H9 (cell line): ENCODE measurements around the gene CDKAL1. TPM values are rescaled to one million over a fixed set of nuclear protein-coding genes. Genes with fewer than 3 reads are reported as not detected.
"Not testable (repeated sequence)": the region's sequence is repeated elsewhere in the genome, so short reads cannot be mapped to it uniquely, and the experiment has no call there.

Source experiments
- DNase-seq: peaks from one replicate; pipeline ENCODE4 v3.0.0-alpha.2; 2017
- H2AFZ ChIP-seq: one replicate; pipeline ENCODE4 v1.6.1; 2013; ENCODE audit warnings: mild to moderate bottlenecking, low read length, control low read depth, moderate library complexity
- H2AK5ac ChIP-seq: 2 replicates; pipeline ENCODE4 v1.6.1; 2013; ENCODE audit warnings: low read length, control low read depth, mixed read lengths; ENCODE audit not compliant: insufficient read length
- H2BK120ac ChIP-seq: one replicate; pipeline ENCODE4 v1.6.1; 2013; ENCODE audit warnings: low read depth, mild to moderate bottlenecking, low read length, control low read depth, inconsistent platforms; ENCODE audit not compliant: poor library complexity, severe bottlenecking
- H2BK12ac ChIP-seq: 2 replicates; pipeline ENCODE4 v1.6.1; 2013; ENCODE audit warnings: low read length, control low read depth, mixed read lengths, low read depth; ENCODE audit not compliant: insufficient read length
- H2BK15ac ChIP-seq: 2 replicates; pipeline ENCODE4 v1.6.1; 2013; ENCODE audit warnings: low read depth, low read length, control low read depth
- H2BK20ac ChIP-seq: one replicate; pipeline ENCODE4 v1.6.1; 2013; ENCODE audit warnings: low read depth, mild to moderate bottlenecking, low read length, control low read depth, inconsistent platforms; ENCODE audit not compliant: poor library complexity, severe bottlenecking
- H2BK5ac ChIP-seq: 2 replicates; pipeline ENCODE4 v1.6.1; 2013; ENCODE audit warnings: low read length, control low read depth, mixed read lengths; ENCODE audit not compliant: insufficient read length
- H3K14ac ChIP-seq: 2 replicates; pipeline ENCODE4 v1.6.1; 2013; ENCODE audit warnings: low read length, control low read depth; ENCODE audit not compliant: insufficient read depth
- H3K18ac ChIP-seq: 2 replicates; pipeline ENCODE4 v1.6.1; 2013; ENCODE audit warnings: low read depth, mild to moderate bottlenecking, mixed read lengths, low read length, control low read depth; ENCODE audit not compliant: insufficient read length
- H3K23ac ChIP-seq: 2 replicates; pipeline ENCODE4 v1.6.1; 2013; ENCODE audit warnings: low read length, control low read depth, mixed read lengths, low read depth; ENCODE audit not compliant: insufficient read length
- H3K23me2 ChIP-seq: 2 replicates; pipeline ENCODE4 v1.6.1; 2013; ENCODE audit warnings: low read depth, mild to moderate bottlenecking, mixed read lengths, low read length, control low read depth; ENCODE audit not compliant: insufficient read length, poor library complexity, severe bottlenecking
- H3K27ac ChIP-seq: 2 replicates; pipeline ENCODE4 v1.5.1; 2013; ENCODE audit warnings: low read length, control low read depth, mixed read lengths, low read depth; ENCODE audit not compliant: insufficient read length
- H3K27me3 ChIP-seq: 2 replicates; pipeline ENCODE4 v1.6.1; 2013; ENCODE audit warnings: low read length, control low read depth, inconsistent platforms; ENCODE audit not compliant: insufficient read depth
- H3K4ac ChIP-seq: 2 replicates; pipeline ENCODE4 v1.6.1; 2013; ENCODE audit warnings: low read depth, mild to moderate bottlenecking, control low read depth, inconsistent platforms, low read length, moderate library complexity
- H3K4me1 ChIP-seq: 2 replicates; pipeline ENCODE4 v1.6.1; 2013; ENCODE audit warnings: low read length, control low read depth, inconsistent platforms; ENCODE audit not compliant: insufficient read depth
- H3K4me2 ChIP-seq: 2 replicates; pipeline ENCODE4 v1.6.1; 2013; ENCODE audit warnings: low read length, control low read depth, mixed read lengths; ENCODE audit not compliant: insufficient read length, insufficient read depth
- H3K56ac ChIP-seq: 2 replicates; pipeline ENCODE4 v1.6.1; 2013; ENCODE audit warnings: low read depth, mild to moderate bottlenecking, mixed read lengths, low read length, control low read depth; ENCODE audit not compliant: insufficient read length
- H3K79me1 ChIP-seq: 2 replicates; pipeline ENCODE4 v1.6.1; 2013; ENCODE audit warnings: low read depth, mild to moderate bottlenecking, moderate library complexity, low read length, control low read depth, inconsistent platforms; ENCODE audit not compliant: insufficient read depth, poor library complexity, severe bottlenecking
- H3K79me2 ChIP-seq: 2 replicates; pipeline ENCODE4 v1.6.1; 2013; ENCODE audit warnings: low read length, control low read depth, inconsistent platforms; ENCODE audit not compliant: insufficient read depth
- H3K9ac ChIP-seq: 2 replicates; pipeline ENCODE4 v1.6.1; 2013; ENCODE audit warnings: low read length, control low read depth, mixed read lengths; ENCODE audit not compliant: insufficient read length; ENCODE audit errors: extremely low read depth
- H3K9me3 ChIP-seq: one replicate; pipeline ENCODE4 v1.6.1; 2013; ENCODE audit warnings: low read depth, low read length, inconsistent platforms; ENCODE audit not compliant: control insufficient read depth
- H3T11ph ChIP-seq: one replicate; pipeline ENCODE4 v1.6.1; 2013; ENCODE audit warnings: mild to moderate bottlenecking, low read length, control low read depth, inconsistent platforms
- H4K20me1 ChIP-seq: one replicate; pipeline ENCODE4 v1.6.1; 2013; ENCODE audit not compliant: control insufficient read depth, insufficient read length, insufficient read depth
- H4K5ac ChIP-seq: 2 replicates; pipeline ENCODE4 v1.6.1; 2013; ENCODE audit warnings: low read depth, mild to moderate bottlenecking, mixed read lengths, low read length, control low read depth; ENCODE audit not compliant: insufficient read length
- H4K8ac ChIP-seq: replicated peaks from 2 replicates; pipeline ENCODE4 v1.6.1; 2013; ENCODE audit warnings: low read length, control low read depth, mixed read lengths, low read depth; ENCODE audit not compliant: insufficient read length
- H4K91ac ChIP-seq: 2 replicates; pipeline ENCODE4 v1.6.1; 2013; ENCODE audit warnings: low read depth, mild to moderate bottlenecking, moderate library complexity, mixed read lengths, low read length, control low read depth; ENCODE audit not compliant: insufficient read length
- H3K27ac Mint-ChIP-seq, 3 experiments: 2 replicates in 2 of 3; 3 replicates in 1 of 3; pipeline ENCODE4 v1.8.0; 2020 to 2021; ENCODE audit warnings: mixed read lengths in 3 of 3, mild to moderate bottlenecking in 1 of 3, moderate library complexity in 1 of 3
- H3K27me3 Mint-ChIP-seq: 2 replicates; pipeline ENCODE4 v1.8.0; 2021; ENCODE audit warnings: low read depth, mild to moderate bottlenecking, moderate library complexity, mixed read lengths
- H3K36me3 Mint-ChIP-seq, 3 experiments: 2 replicates in 2 of 3; 3 replicates in 1 of 3; pipeline ENCODE4 v1.8.0; 2020 to 2021; ENCODE audit warnings: low read depth in 3 of 3, mixed read lengths in 3 of 3; ENCODE audit not compliant: insufficient read depth in 1 of 3
- H3K4me1 Mint-ChIP-seq, 2 experiments: 2 replicates each; pipeline ENCODE4 v1.8.0; 2020; ENCODE audit warnings: mixed read lengths in 2 of 2
- H3K4me3 Mint-ChIP-seq, 2 experiments: 2 replicates in 1 of 2; 3 replicates in 1 of 2; pipeline ENCODE4 v1.8.0; 2020 to 2021; ENCODE audit warnings: mild to moderate bottlenecking in 2 of 2, mixed read lengths in 2 of 2, moderate library complexity in 1 of 2
- H3K9me3 Mint-ChIP-seq, 2 experiments: 2 replicates in 1 of 2; 3 replicates in 1 of 2; pipeline ENCODE4 v1.8.0; 2020; ENCODE audit warnings: mild to moderate bottlenecking in 2 of 2, mixed read lengths in 2 of 2, moderate library complexity in 1 of 2
- WGBS: extraction: QIAGEN DNeasy Blood & Tissue Kit; methylation state at CpG from one replicate; pipeline ENCODE4 v1.1.7; 2013; ENCODE audit warnings: missing lambda C conversion rate, low lambda C conversion rate, mixed read lengths; ENCODE audit not compliant: insufficient read length; ENCODE audit errors: extremely low coverage; 5-methylcytosine and 5-hydroxymethylcytosine counted together
- total RNA-seq: library from RNA; stranded (reverse); gene quantifications from 2 replicates; pipeline ENCODE4 v1.2.1, GENCODE V29; 2021
- TF ChIP-seq, protein P1 (sequence below): fragments of 200-600 bp; sonication (generic); conservative IDR thresholded peaks from 3 replicates; pipeline ENCODE4 v1.8.0; 2021; ENCODE audit warnings: antibody characterized with exemption, mild to moderate bottlenecking

CDKAL1 gene
- total RNA-seq, 1 experiment from 2014 or later, result 23.0 TPM

DNA sequence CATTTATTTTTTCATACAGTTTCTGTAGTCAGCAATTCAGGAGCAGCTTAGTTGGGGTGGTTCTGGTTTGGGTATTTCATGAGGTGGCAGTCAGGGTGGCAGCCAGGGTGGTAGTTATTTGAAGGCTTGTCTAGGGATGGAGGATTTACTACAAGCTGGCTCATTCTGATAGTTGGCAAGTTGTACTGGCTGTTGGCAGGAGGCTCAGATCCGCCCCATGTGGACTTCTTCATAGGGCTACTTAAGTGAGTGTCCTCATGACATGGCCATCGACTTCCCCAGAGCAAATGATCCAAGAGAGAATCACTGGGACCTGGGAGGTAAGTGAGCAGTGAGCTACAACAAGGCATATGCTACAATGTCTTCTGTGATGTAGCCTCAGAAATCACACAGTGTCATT lies 22.4 kb upstream of the CDKAL1 start:
- H3K56ac ChIP-seq, result no peak overlapping the region
- H3K4ac ChIP-seq, result no peak overlapping the region
- Mint-ChIP-seq H3K27me3 (no peaks in the 10 kb centered on the region), H3K36me3 (no peaks in the 10 kb centered on the region), H3K27ac (no peak overlapping the region; a peak in 1 of 7 replicates), H3K9me3 (no peaks in the 10 kb centered on the region), H3K4me3 (no peak overlapping the region), H3K4me1 (peaks cover 13 to 15% of the 10 kb centered on the region in 2 experiments)
- TF ChIP-seq, protein P1, sequence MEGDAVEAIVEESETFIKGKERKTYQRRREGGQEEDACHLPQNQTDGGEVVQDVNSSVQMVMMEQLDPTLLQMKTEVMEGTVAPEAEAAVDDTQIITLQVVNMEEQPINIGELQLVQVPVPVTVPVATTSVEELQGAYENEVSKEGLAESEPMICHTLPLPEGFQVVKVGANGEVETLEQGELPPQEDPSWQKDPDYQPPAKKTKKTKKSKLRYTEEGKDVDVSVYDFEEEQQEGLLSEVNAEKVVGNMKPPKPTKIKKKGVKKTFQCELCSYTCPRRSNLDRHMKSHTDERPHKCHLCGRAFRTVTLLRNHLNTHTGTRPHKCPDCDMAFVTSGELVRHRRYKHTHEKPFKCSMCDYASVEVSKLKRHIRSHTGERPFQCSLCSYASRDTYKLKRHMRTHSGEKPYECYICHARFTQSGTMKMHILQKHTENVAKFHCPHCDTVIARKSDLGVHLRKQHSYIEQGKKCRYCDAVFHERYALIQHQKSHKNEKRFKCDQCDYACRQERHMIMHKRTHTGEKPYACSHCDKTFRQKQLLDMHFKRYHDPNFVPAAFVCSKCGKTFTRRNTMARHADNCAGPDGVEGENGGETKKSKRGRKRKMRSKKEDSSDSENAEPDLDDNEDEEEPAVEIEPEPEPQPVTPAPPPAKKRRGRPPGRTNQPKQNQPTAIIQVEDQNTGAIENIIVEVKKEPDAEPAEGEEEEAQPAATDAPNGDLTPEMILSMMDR, result no peak
- no peak overlapping the region for H3K23ac ChIP-seq
- no peak overlapping the region for H2AK5ac ChIP-seq
- H3K79me1 ChIP-seq, result no peaks in the 10 kb centered on the region
- no peak overlapping the region for H3K14ac ChIP-seq
- H2BK15ac ChIP-seq, result no peak overlapping the region
- H4K5ac ChIP-seq, result no peak overlapping the region
- H3K4me1 ChIP-seq, result no peaks in the 10 kb centered on the region; the same call in 1 of the 2 replicates
- no peak overlapping the region for H4K8ac ChIP-seq
- H2BK120ac ChIP-seq, result no peak overlapping the region
- H3K79me2 ChIP-seq, result no peaks in the 10 kb centered on the region
- no peak overlapping the region for H2BK20ac ChIP-seq
- H3K4me2 ChIP-seq, result no peak overlapping the region
- no peak for DNase-seq
- no peak overlapping the region for H2BK5ac ChIP-seq
- no peak overlapping the region for H2AFZ ChIP-seq
- H3K27me3 ChIP-seq, result no peaks in the 10 kb centered on the region
- no peak overlapping the region for H3K18ac ChIP-seq
- no peak overlapping the region for H3K27ac ChIP-seq
- H3K9me3 ChIP-seq, result no peaks in the 10 kb centered on the region
- H4K91ac ChIP-seq, result no peak overlapping the region
- no peak overlapping the region for H2BK12ac ChIP-seq
- H3K23me2 ChIP-seq, result no peaks in the 10 kb centered on the region
- H3K9ac ChIP-seq, result no peak overlapping the region
- H3T11ph ChIP-seq, result no peak overlapping the region
- H4K20me1 ChIP-seq, result no peaks in the 10 kb centered on the region
- WGBS, result no CpG with 5 or more reads among the region's 2 CpGs

DNA sequence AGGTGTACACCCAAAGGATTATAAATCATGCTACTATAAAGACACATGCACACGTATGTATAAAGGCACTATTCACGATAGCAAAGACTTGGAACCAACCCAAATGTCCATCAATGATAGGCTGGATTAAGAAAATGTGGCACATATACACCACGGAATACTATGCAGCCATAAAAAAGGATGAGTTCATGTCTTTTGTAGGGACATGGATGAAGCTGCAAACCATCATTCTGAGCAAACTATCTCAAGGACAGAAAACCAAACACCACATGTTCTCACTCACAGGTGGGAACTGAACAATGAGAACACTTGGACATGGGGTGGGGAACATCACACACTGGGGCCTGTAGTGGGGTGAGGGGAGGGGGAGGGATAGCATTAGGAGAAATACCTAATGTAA lies 9.0 kb upstream of the CDKAL1 start:
- H3K14ac ChIP-seq, H3K27ac ChIP-seq, H3K79me2 ChIP-seq, H3K36me3 Mint-ChIP-seq, H3K4me2 ChIP-seq, H3K79me1 ChIP-seq, H2AFZ ChIP-seq, H2BK5ac ChIP-seq, H2BK120ac ChIP-seq, H4K91ac ChIP-seq, H2AK5ac ChIP-seq, H4K20me1 ChIP-seq, H3K27me3 Mint-ChIP-seq, H3K4me1 ChIP-seq, H3K4me3 Mint-ChIP-seq, H3K9ac ChIP-seq, H3K56ac ChIP-seq, H4K8ac ChIP-seq, H2BK15ac ChIP-seq, H3K9me3 ChIP-seq, H4K5ac ChIP-seq, H3K9me3 Mint-ChIP-seq, H3K18ac ChIP-seq, H3T11ph ChIP-seq, DNase-seq, H3K23me2 ChIP-seq, H3K27ac Mint-ChIP-seq, H3K4ac ChIP-seq, H3K23ac ChIP-seq, H3K27me3 ChIP-seq, H2BK12ac ChIP-seq, H2BK20ac ChIP-seq: not testable (repeated sequence)
- WGBS, result no CpG with 5 or more reads among the region's 3 CpGs
- H3K4me1 Mint-ChIP-seq, result peaks cover 16 to 18% of the 10 kb centered on the region in 2 experiments
